Measurements from ENCODE around the gene LTB.
A peak's percentile ranks its signal among the peaks of the same experiment; 100 is the strongest.
"Not testable (repeated sequence)": the region's sequence is repeated elsewhere in the genome, so short reads cannot be mapped to it uniquely, and the experiment has no call there.

LTB gene

GRCh38 chr6:31609519-31610406 is 27.5 kb upstream of the LTB start:
- DNase-seq (ENCODE audit: low read depth in 4 of 4, low spot score in 1 of 4), result no peak

GRCh38 chr6:31607317-31607716 is 25.1 kb upstream of the LTB start:
- no peak for DNase-seq (ENCODE audit: low read depth in 4 of 4, low spot score in 1 of 4)

- DNase-seq (ENCODE audit: low read depth in 4 of 4, low spot score in 1 of 4), result no peak
Measured at GRCh38 chr6:31597006-31597405, 14.8 kb upstream of the LTB start.

- DNase-seq (ENCODE audit: low read depth in 4 of 4, low spot score in 1 of 4), result no peak
Measured at GRCh38 chr6:31592396-31592771, 10.2 kb upstream of the LTB start.

GRCh38 chr6:31590691-31591090 is 8.5 kb upstream of the LTB start:
- not testable (repeated sequence) for DNase-seq (ENCODE audit: low read depth in 4 of 4, low spot score in 1 of 4)

GRCh38 chr6:31588871-31589650 is 6.8 kb upstream of the LTB start:
- DNase-seq (ENCODE audit: low read depth in 4 of 4, low spot score in 1 of 4), result no peak

- DNase-seq (ENCODE audit: low read depth in 4 of 4, low spot score in 1 of 4), result no peak
Measured at GRCh38 chr6:31587791-31588777, 5.9 kb upstream of the LTB start.

- no peak for DNase-seq (ENCODE audit: low read depth in 4 of 4, low spot score in 1 of 4)
Measured at GRCh38 chr6:31586599-31587281, 4.5 kb upstream of the LTB start.

GRCh38 chr6:31586008-31586407 is 3.8 kb upstream of the LTB start, which contains the start of gene LST1:
TSS of gene LST1 (plus strand) at chr6:31586277. CDS start at chr6:31587300, 1,023 bp downstream.
- DNase-seq (ENCODE audit: low read depth in 4 of 4, low spot score in 1 of 4), result no peak

- no peak for DNase-seq (ENCODE audit: low read depth in 4 of 4, low spot score in 1 of 4)
Measured at GRCh38 chr6:31585491-31585890, 3.3 kb upstream of the LTB start.

- DNase-seq (ENCODE audit: low read depth in 4 of 4, low spot score in 1 of 4), result no peak
Measured at GRCh38 chr6:31581434-31582229, 592 bp downstream of the LTB start.

- DNase-seq (ENCODE audit: low read depth in 4 of 4, low spot score in 1 of 4), result peak; percentile 74 to 92 (median 82)
Measured at GRCh38 chr6:31580807-31581433, 1.3 kb downstream of the LTB start.

- no peak for DNase-seq (ENCODE audit: low read depth in 4 of 4, low spot score in 1 of 4)
Measured at GRCh38 chr6:31580438-31580740, 1.8 kb downstream of the LTB start.

GRCh38 chr6:31579546-31580437 is 2.4 kb downstream of the LTB start:
- peak in 1 of 4 experiments; percentile 41 for DNase-seq (ENCODE audit: low read depth in 4 of 4, low spot score in 1 of 4)

- no peak for DNase-seq (ENCODE audit: low read depth in 4 of 4, low spot score in 1 of 4)
Measured at GRCh38 chr6:31579119-31579505, 3.1 kb downstream of the LTB start.

- peak in 1 of 4 experiments; percentile 37 for DNase-seq (ENCODE audit: low read depth in 4 of 4, low spot score in 1 of 4)
Measured at GRCh38 chr6:31578184-31579118, 3.8 kb downstream of the LTB start.

- no peak for DNase-seq (ENCODE audit: low read depth in 4 of 4, low spot score in 1 of 4)
Measured at GRCh38 chr6:31577579-31577966, 4.7 kb downstream of the LTB start.

Measured in stimulated activated CD4-positive, alpha-beta T cell treated with anti-CD3 and anti-CD28 coated beads, Interleukin-1b, Interleukin-23, amount 100 ng/mL, for 24 hours (primary cell).